Measurements from ENCODE around the gene HTD2. TPM values are rescaled to one million over a fixed set of nuclear protein-coding genes. Genes with fewer than 3 reads are reported as not detected.
"Not testable (repeated sequence)": the region's sequence is repeated elsewhere in the genome, so short reads cannot be mapped to it uniquely, and the experiment has no call there.

The HTD2 gene
- total and polyA plus RNA-seq, 4 donors: 6.5 to 10.8 (median 7.8) TPM

- H3K4me1 ChIP-seq (ENCODE audit: control insufficient read depth in 1 of 2, insufficient read depth in 2 of 2, low read length in 2 of 2): peaks cover 0 to 2% of the 10 kb centered on the region in 2 donors
- 95% methylated on average over 2 of the region's 2 CpGs for WGBS, 2 donors
- ATAC-seq (ENCODE audit: low FRiP score) (no peak), DNase-seq (no peak)
- intact Hi-C loops (cut with DNase I): no loop called here
- no peak overlapping the region for H3K27ac ChIP-seq (ENCODE audit: low read depth in 1 of 2, low read length in 2 of 2)
- H3K36me3 ChIP-seq (ENCODE audit: control insufficient read depth in 1 of 2, insufficient read depth in 2 of 2, low read length in 1 of 2): peaks cover 0 to 7% of the 10 kb centered on the region in 2 donors
- H3K27me3 ChIP-seq (ENCODE audit: control insufficient read depth in 1 of 2, insufficient read depth in 2 of 2, low read length in 1 of 2): no peaks in the 10 kb centered on the region
- H3K9me3 ChIP-seq (ENCODE audit: control insufficient read depth, low read length): no peaks in the 10 kb centered on the region
- no peak overlapping the region for H3K4me3 ChIP-seq (ENCODE audit: low read length in 2 of 2)
Measured at GRCh38 chr3:58270485-58270884, 35.8 kb upstream of the HTD2 start.

- peaks cover 0 to 7% of the 10 kb centered on the region in 2 donors for H3K36me3 ChIP-seq (ENCODE audit: control insufficient read depth in 1 of 2, insufficient read depth in 2 of 2, low read length in 1 of 2)
Measured at GRCh38 chr3:58271901-58272501, 34.3 kb upstream of the HTD2 start.

GRCh38 chr3:58272891-58273290 is 33.4 kb upstream of the HTD2 start:
- Histone ChIP-seq H3K9me3 (ENCODE audit: control insufficient read depth, low read length) (no peaks in the 10 kb centered on the region), H3K4me3 (ENCODE audit: low read length in 2 of 2) (no peak overlapping the region), H3K27ac (ENCODE audit: low read depth in 1 of 2, low read length in 2 of 2) (no peak overlapping the region), H3K27me3 (ENCODE audit: control insufficient read depth in 1 of 2, insufficient read depth in 2 of 2, low read length in 1 of 2) (no peaks in the 10 kb centered on the region), H3K36me3 (ENCODE audit: control insufficient read depth in 1 of 2, insufficient read depth in 2 of 2, low read length in 1 of 2) (peaks cover 0 to 7% of the 10 kb centered on the region in 2 donors), H3K4me1 (ENCODE audit: control insufficient read depth in 1 of 2, insufficient read depth in 2 of 2, low read length in 2 of 2) (peaks cover 0 to 2% of the 10 kb centered on the region in 2 donors)
- DNase-seq: no peak
- intact Hi-C loops (cut with DNase I): no loop called here
- ATAC-seq (ENCODE audit: low FRiP score): no peak
- WGBS, 2 donors: 79 to 81% methylated on average over 3 of the region's 3 CpGs

More at GRCh38 chr3:58271901-58272501, 34.3 kb upstream of the HTD2 start:
- WGBS, 2 donors: 80 to 81% methylated on average over 7 of the region's 7 CpGs
- Histone ChIP-seq H3K27me3 (ENCODE audit: control insufficient read depth in 1 of 2, insufficient read depth in 2 of 2, low read length in 1 of 2) (no peaks in the 10 kb centered on the region), H3K4me1 (ENCODE audit: control insufficient read depth in 1 of 2, insufficient read depth in 2 of 2, low read length in 2 of 2) (peaks cover 0 to 2% of the 10 kb centered on the region in 2 donors), H3K9me3 (ENCODE audit: control insufficient read depth, low read length) (no peaks in the 10 kb centered on the region), H3K4me3 (ENCODE audit: low read length in 2 of 2) (no peak overlapping the region), H3K27ac (ENCODE audit: low read depth in 1 of 2, low read length in 2 of 2) (no peak overlapping the region)
- no peak for ATAC-seq (ENCODE audit: low FRiP score)
- intact Hi-C loops (cut with DNase I): no loop called here
- peak in 1 of 2 donors; percentile 71 for DNase-seq

GRCh38 chr3:58273362-58273761 is 33.0 kb upstream of the HTD2 start:
- WGBS, 2 donors: 96 to 98% methylated on average over 3 of the region's 3 CpGs

GRCh38 chr3:58274027-58274614 is 32.2 kb upstream of the HTD2 start:
- ATAC-seq (ENCODE audit: low FRiP score): no peak
- WGBS, 2 donors: 63 to 67% methylated on average over 3 of the region's 3 CpGs

More at GRCh38 chr3:58273362-58273761, 33.0 kb upstream of the HTD2 start:
- ATAC-seq (ENCODE audit: low FRiP score); intact Hi-C loops (cut with DNase I); H3K27ac ChIP-seq (ENCODE audit: low read depth in 1 of 2, low read length in 2 of 2); H3K4me3 ChIP-seq (ENCODE audit: low read length in 2 of 2); H3K9me3 ChIP-seq (ENCODE audit: control insufficient read depth, low read length); H3K27me3 ChIP-seq (ENCODE audit: control insufficient read depth in 1 of 2, insufficient read depth in 2 of 2, low read length in 1 of 2); H3K36me3 ChIP-seq (ENCODE audit: control insufficient read depth in 1 of 2, insufficient read depth in 2 of 2, low read length in 1 of 2); DNase-seq; H3K4me1 ChIP-seq (ENCODE audit: control insufficient read depth in 1 of 2, insufficient read depth in 2 of 2, low read length in 2 of 2): not testable (repeated sequence)

GRCh38 chr3:58281069-58281468 is 25.3 kb upstream of the HTD2 start:
- Histone ChIP-seq H3K4me1 (ENCODE audit: control insufficient read depth in 1 of 2, insufficient read depth in 2 of 2, low read length in 2 of 2) (no peaks in the 10 kb centered on the region), H3K27ac (ENCODE audit: low read depth in 1 of 2, low read length in 2 of 2) (no peak overlapping the region), H3K9me3 (ENCODE audit: control insufficient read depth, low read length) (no peaks in the 10 kb centered on the region), H3K4me3 (ENCODE audit: low read length in 2 of 2) (no peak overlapping the region), H3K36me3 (ENCODE audit: control insufficient read depth in 1 of 2, insufficient read depth in 2 of 2, low read length in 1 of 2) (peaks cover 0 to 6% of the 10 kb centered on the region in 2 donors), H3K27me3 (ENCODE audit: control insufficient read depth in 1 of 2, insufficient read depth in 2 of 2, low read length in 1 of 2) (no peaks in the 10 kb centered on the region)
- ATAC-seq (ENCODE audit: low FRiP score): no peak
- WGBS, 2 donors: 72 to 81% methylated on average over 7 of the region's 7 CpGs
- DNase-seq: no peak
- intact Hi-C loops (cut with DNase I): no loop called here

More at GRCh38 chr3:58274027-58274614, 32.2 kb upstream of the HTD2 start:
- Histone ChIP-seq H3K27me3 (ENCODE audit: control insufficient read depth in 1 of 2, insufficient read depth in 2 of 2, low read length in 1 of 2) (no peaks in the 10 kb centered on the region), H3K27ac (ENCODE audit: low read depth in 1 of 2, low read length in 2 of 2) (no peak overlapping the region), H3K36me3 (ENCODE audit: control insufficient read depth in 1 of 2, insufficient read depth in 2 of 2, low read length in 1 of 2) (peaks cover 0 to 3% of the 10 kb centered on the region in 2 donors), H3K9me3 (ENCODE audit: control insufficient read depth, low read length) (no peaks in the 10 kb centered on the region), H3K4me1 (ENCODE audit: control insufficient read depth in 1 of 2, insufficient read depth in 2 of 2, low read length in 2 of 2) (peaks cover 0 to 2% of the 10 kb centered on the region in 2 donors), H3K4me3 (ENCODE audit: low read length in 2 of 2) (no peak overlapping the region)
- DNase-seq: no peak
- intact Hi-C loops (cut with DNase I): no loop called here

- WGBS, 2 donors: 82 to 84% methylated on average over 7 of the region's 7 CpGs
- no peak overlapping the region for H3K27ac ChIP-seq (ENCODE audit: low read depth in 1 of 2, low read length in 2 of 2)
- no peak for ATAC-seq (ENCODE audit: low FRiP score)
Measured at GRCh38 chr3:58285334-58285733, 21.0 kb upstream of the HTD2 start.

GRCh38 chr3:58287354-58287753 is 19.0 kb upstream of the HTD2 start:
- Histone ChIP-seq H3K4me3 (ENCODE audit: low read length in 2 of 2) (no peak overlapping the region), H3K4me1 (ENCODE audit: control insufficient read depth in 1 of 2, insufficient read depth in 2 of 2, low read length in 2 of 2) (no peaks in the 10 kb centered on the region), H3K36me3 (ENCODE audit: control insufficient read depth in 1 of 2, insufficient read depth in 2 of 2, low read length in 1 of 2) (peaks cover 0 to 4% of the 10 kb centered on the region in 2 donors), H3K27me3 (ENCODE audit: control insufficient read depth in 1 of 2, insufficient read depth in 2 of 2, low read length in 1 of 2) (no peaks in the 10 kb centered on the region), H3K9me3 (ENCODE audit: control insufficient read depth, low read length) (no peaks in the 10 kb centered on the region), H3K27ac (ENCODE audit: low read depth in 1 of 2, low read length in 2 of 2) (no peak overlapping the region)
- 94 to 95% methylated on average over 6 of the region's 6 CpGs for WGBS, 2 donors
- ATAC-seq (ENCODE audit: low FRiP score) (no peak), DNase-seq (no peak)
- intact Hi-C loops (cut with DNase I): no loop called here

More at GRCh38 chr3:58285334-58285733, 21.0 kb upstream of the HTD2 start:
- no peak for DNase-seq
- Histone ChIP-seq H3K4me3 (ENCODE audit: low read length in 2 of 2) (no peak overlapping the region), H3K4me1 (ENCODE audit: control insufficient read depth in 1 of 2, insufficient read depth in 2 of 2, low read length in 2 of 2) (no peaks in the 10 kb centered on the region), H3K27me3 (ENCODE audit: control insufficient read depth in 1 of 2, insufficient read depth in 2 of 2, low read length in 1 of 2) (no peaks in the 10 kb centered on the region), H3K9me3 (ENCODE audit: control insufficient read depth, low read length) (no peaks in the 10 kb centered on the region), H3K36me3 (ENCODE audit: control insufficient read depth in 1 of 2, insufficient read depth in 2 of 2, low read length in 1 of 2) (peaks cover 0 to 6% of the 10 kb centered on the region in 2 donors)
- intact Hi-C loops (cut with DNase I): no loop called here

Data from aorta (tissue), 5 donors.